Immature natural killer cell (primary cell): ENCODE data around the gene NAALAD2. TPM values are rescaled to one million over a fixed set of nuclear protein-coding genes. Genes with fewer than 3 reads are reported as not detected.
"Not testable (repeated sequence)": the region's sequence is repeated elsewhere in the genome, so short reads cannot be mapped to it uniquely, and the experiment has no call there.

Source experiments
- DNase-seq, 3 donors: peaks; one replicate each; pipeline ENCODE4 v3.0.0; 2022; ENCODE audit warnings: mixed read lengths in 1 of 3
- H3K27ac Mint-ChIP-seq, 6 donors: one replicate each; pipeline ENCODE4 v1.8.0; 2020; ENCODE audit warnings: mixed read lengths in 6 of 6, mild to moderate bottlenecking in 5 of 6, inconsistent platforms in 4 of 6, moderate library complexity in 3 of 6
- H3K27me3 Mint-ChIP-seq, 3 donors: one replicate each; pipeline ENCODE4 v1.8.0; 2020 to 2021; ENCODE audit warnings: low read depth in 3 of 3, mild to moderate bottlenecking in 3 of 3, mixed read lengths in 3 of 3, moderate library complexity in 3 of 3, inconsistent platforms in 1 of 3
- H3K36me3 Mint-ChIP-seq, 3 donors: one replicate each; pipeline ENCODE4 v1.8.0; 2020; ENCODE audit warnings: mixed read lengths in 3 of 3, inconsistent platforms in 2 of 3, mild to moderate bottlenecking in 2 of 3
- H3K4me1 Mint-ChIP-seq, 2 donors: one replicate each; pipeline ENCODE4 v1.8.0; 2020; ENCODE audit warnings: inconsistent platforms in 2 of 2, mild to moderate bottlenecking in 2 of 2, mixed read lengths in 2 of 2, moderate library complexity in 1 of 2
- H3K4me3 Mint-ChIP-seq, 5 donors: one replicate each; pipeline ENCODE4 v1.8.0; 2020; ENCODE audit warnings: mild to moderate bottlenecking in 5 of 5, mixed read lengths in 5 of 5, inconsistent platforms in 3 of 5, moderate library complexity in 3 of 5
- H3K9me3 Mint-ChIP-seq, 6 donors: one replicate each; pipeline ENCODE4 v1.8.0; 2020; ENCODE audit warnings: mild to moderate bottlenecking in 6 of 6, mixed read lengths in 6 of 6, inconsistent platforms in 4 of 6, moderate library complexity in 3 of 6
- polyA plus RNA-seq, 3 donors: library from polyadenylated mRNA; unstranded; fragments of 300-500 nt; fragmentation: Illumina TruSeq; gene quantifications; one replicate each; pipeline ENCODE4 v1.2.3, GENCODE V29; 2021

NAALAD2 gene
- polyA plus RNA-seq, 3 donors from 2014 or later: 0.10 TPM; not detected in 2

DNA sequence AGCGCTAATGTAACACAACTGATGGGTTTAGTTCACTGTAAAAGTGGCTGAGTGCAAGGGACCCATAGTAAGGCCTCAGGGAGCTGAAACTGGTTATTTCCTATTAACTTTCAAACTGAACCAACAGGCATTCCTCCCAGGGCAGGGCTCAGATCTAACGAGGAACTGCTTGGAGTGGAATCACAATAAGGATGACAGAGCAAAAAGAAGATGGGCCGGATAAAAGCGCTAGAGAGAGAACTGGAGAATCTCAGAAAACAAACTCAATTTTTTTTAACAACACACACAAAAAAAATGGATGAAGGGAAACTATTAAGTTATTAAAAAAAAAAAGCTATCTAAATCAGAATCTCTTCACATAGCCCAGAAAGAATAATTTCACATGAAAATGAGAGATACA, 102.5 kb downstream of the NAALAD2 start:
- Mint-ChIP-seq H3K36me3 (peaks cover 0 to 3% (median 0%) of the 10 kb centered on the region in 3 donors), H3K27ac (no peak overlapping the region), H3K27me3 (peaks cover 0 to 7% (median 3%) of the 10 kb centered on the region in 3 donors), H3K4me1 (no peaks in the 10 kb centered on the region), H3K9me3 (no peaks in the 10 kb centered on the region), H3K4me3 (no peak overlapping the region)
- no peak for DNase-seq

DNA sequence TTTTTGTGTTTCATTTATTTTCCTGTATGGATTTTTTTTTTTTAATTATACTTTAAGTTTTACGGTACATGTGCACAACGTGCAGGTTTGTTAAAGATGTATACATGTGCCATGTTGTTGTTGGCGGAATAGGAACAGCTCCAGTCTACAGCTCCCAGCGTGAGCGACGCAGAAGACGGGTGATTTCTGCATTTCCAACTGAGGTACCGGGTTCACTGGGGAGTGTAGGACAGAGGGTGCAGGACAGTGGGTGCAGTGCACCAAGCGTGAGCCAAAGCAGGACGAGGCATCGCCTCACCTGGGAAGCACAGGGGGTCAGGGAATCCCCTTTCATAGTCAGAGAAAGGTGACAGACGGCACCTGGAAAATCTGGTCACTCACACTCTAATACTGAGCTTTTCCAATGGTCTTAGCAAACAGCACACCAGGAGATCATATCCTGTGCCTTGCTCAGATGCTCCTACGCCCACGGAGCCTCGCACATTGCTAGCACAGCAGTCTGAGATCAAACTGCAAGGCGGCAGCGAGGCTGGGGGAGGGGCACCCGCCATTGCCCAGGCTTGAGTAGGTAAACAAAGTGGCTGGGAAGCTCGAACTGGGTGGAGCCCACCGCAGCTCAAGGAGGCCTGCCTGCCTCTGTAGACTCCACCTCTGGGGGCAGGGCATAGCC, 105.6 kb downstream of the NAALAD2 start:
- not testable (repeated sequence) for H3K36me3 Mint-ChIP-seq, H3K27ac Mint-ChIP-seq, H3K4me1 Mint-ChIP-seq, H3K9me3 Mint-ChIP-seq, DNase-seq, H3K4me3 Mint-ChIP-seq
- H3K27me3 Mint-ChIP-seq: peaks cover 0 to 18% (median 5%) of the 10 kb centered on the region in 3 donors

DNA sequence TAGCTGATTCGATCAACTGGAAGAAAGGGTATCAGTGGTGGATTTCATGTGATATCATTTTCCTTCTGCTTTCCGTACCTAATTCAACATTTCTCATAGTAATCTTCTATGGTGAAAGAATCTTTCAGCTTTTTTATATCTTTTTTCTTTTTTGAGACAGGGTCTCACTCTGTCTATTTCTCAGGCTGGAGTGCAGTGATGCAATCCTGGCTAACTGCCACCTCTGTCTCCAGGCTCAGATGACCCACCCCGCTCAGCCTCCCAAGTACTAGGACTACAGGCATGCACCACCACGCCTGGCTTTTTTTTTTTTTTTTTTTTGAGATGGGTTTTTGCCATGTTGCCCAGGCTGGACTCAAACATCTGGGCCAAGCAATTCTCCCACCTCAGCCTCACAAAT, 107.0 kb downstream of the NAALAD2 start:
- no peaks in the 10 kb centered on the region for H3K36me3 Mint-ChIP-seq
- DNase-seq: no peak
- no peaks in the 10 kb centered on the region for H3K4me1 Mint-ChIP-seq
- no peaks in the 10 kb centered on the region for H3K9me3 Mint-ChIP-seq
- peaks cover 0 to 18% (median 4%) of the 10 kb centered on the region in 3 donors for H3K27me3 Mint-ChIP-seq
- no peak overlapping the region for H3K27ac Mint-ChIP-seq
- no peak overlapping the region for H3K4me3 Mint-ChIP-seq

Other genes starting within 250 kb of the NAALAD2 start
- gene TRIM49D1, start 212.4 kb upstream of the NAALAD2 start, polyA plus RNA-seq: not detected
- not detected for gene TRIM49D2, start 210.6 kb upstream of the NAALAD2 start, polyA plus RNA-seq
- not detected for gene TRIM64, start 168.6 kb upstream of the NAALAD2 start, polyA plus RNA-seq
- not detected for gene TRIM49C, start 103.6 kb upstream of the NAALAD2 start, polyA plus RNA-seq
- not detected for gene UBTFL1, start 48.7 kb upstream of the NAALAD2 start, polyA plus RNA-seq
- 10 to 100 TPM in 2 of 3 donors, 1 to 10 TPM in 1; 9.8 to 30.9 (median 10.2) TPM for gene CHORDC1, start 88.4 kb downstream of the NAALAD2 start, polyA plus RNA-seq